Mucosa of rectum (tissue), 2 donors: Measurements from ENCODE around the gene VPS16.
"Not testable (repeated sequence)": the region's sequence is repeated elsewhere in the genome, so short reads cannot be mapped to it uniquely, and the experiment has no call there.

ENCODE experiments used
- H3K27ac ChIP-seq, 2 donors: one replicate each; pipeline ENCODE4 v1.7.0; 2013; ENCODE audit warnings: inconsistent platforms in 2 of 2, low read depth in 2 of 2, low read length in 2 of 2
- H3K27me3 ChIP-seq, 2 donors: one replicate each; pipeline ENCODE4 v1.7.0; 2013; ENCODE audit warnings: low read length in 2 of 2; ENCODE audit not compliant: control insufficient read depth in 2 of 2, insufficient read depth in 2 of 2
- H3K36me3 ChIP-seq, 2 donors: one replicate each; pipeline ENCODE4 v1.7.0; 2013; ENCODE audit warnings: low read length in 2 of 2; ENCODE audit not compliant: control insufficient read depth in 2 of 2, insufficient read depth in 2 of 2
- H3K4me1 ChIP-seq, 2 donors: one replicate each; pipeline ENCODE4 v1.7.0; 2013; ENCODE audit warnings: low read length in 2 of 2, mild to moderate bottlenecking in 1 of 2; ENCODE audit not compliant: control insufficient read depth in 2 of 2, insufficient read depth in 2 of 2
- H3K4me3 ChIP-seq, 2 donors: one replicate each; pipeline ENCODE4 v1.7.0; 2013; ENCODE audit warnings: low read length in 2 of 2
- H3K9ac ChIP-seq, 2 donors: one replicate each; pipeline ENCODE4 v1.7.0; 2013; ENCODE audit warnings: low read length in 2 of 2, low read depth in 1 of 2, mild to moderate bottlenecking in 1 of 2
- H3K9me3 ChIP-seq, 2 donors: one replicate each; pipeline ENCODE4 v1.7.0; 2013; ENCODE audit warnings: low read length in 2 of 2; ENCODE audit not compliant: control insufficient read depth in 2 of 2
- donor health status: healthy.
- donor health status: Normal muscosa, but diverticular disease.

The VPS16 gene

DNA sequence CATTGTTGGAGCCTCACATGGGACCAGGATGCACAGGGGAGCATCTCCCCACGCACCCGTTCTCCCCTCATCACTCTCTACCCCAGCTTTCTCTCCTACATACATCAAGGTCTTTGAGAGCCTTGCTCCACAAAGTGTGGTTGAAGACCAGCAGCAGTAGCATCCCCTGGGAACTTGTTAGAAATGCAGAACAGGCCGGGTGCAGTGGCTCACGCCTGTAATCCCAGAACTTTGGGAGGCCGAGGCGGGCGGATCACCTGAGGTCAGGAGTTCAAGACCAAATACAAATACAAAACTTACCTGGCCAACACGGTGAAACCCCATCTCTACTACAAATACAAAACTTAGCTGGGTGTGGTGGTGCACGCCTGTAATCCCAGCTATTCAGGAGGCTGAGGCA is 32.6 kb upstream of the VPS16 start:
- H3K4me3 ChIP-seq, H3K27ac ChIP-seq, H3K4me1 ChIP-seq, H3K9ac ChIP-seq, H3K36me3 ChIP-seq, H3K9me3 ChIP-seq: not testable (repeated sequence)
- H3K27me3 ChIP-seq = peaks cover 7 to 12% of the 10 kb centered on the region in 2 donors

- H3K4me3 ChIP-seq = no peak overlapping the region
- H3K27me3 ChIP-seq = peaks cover 7 to 12% of the 10 kb centered on the region in 2 donors
- peak overlapping the region in 1 of 2 donors; percentile 9 for H3K27ac ChIP-seq
- no peak overlapping the region for H3K9ac ChIP-seq
- peaks cover 0 to 4% of the 10 kb centered on the region in 2 donors for H3K9me3 ChIP-seq
- peaks cover 0 to 3% of the 10 kb centered on the region in 2 donors for H3K4me1 ChIP-seq
- no peaks in the 10 kb centered on the region for H3K36me3 ChIP-seq
Observed at GRCh38 chr20:2809690-2810089, 30.9 kb upstream of the VPS16 start.

- peaks cover 1 to 4% of the 10 kb centered on the region in 2 donors for H3K27me3 ChIP-seq
Observed at GRCh38 chr20:2812189-2812588, 28.4 kb upstream of the VPS16 start.

DNA sequence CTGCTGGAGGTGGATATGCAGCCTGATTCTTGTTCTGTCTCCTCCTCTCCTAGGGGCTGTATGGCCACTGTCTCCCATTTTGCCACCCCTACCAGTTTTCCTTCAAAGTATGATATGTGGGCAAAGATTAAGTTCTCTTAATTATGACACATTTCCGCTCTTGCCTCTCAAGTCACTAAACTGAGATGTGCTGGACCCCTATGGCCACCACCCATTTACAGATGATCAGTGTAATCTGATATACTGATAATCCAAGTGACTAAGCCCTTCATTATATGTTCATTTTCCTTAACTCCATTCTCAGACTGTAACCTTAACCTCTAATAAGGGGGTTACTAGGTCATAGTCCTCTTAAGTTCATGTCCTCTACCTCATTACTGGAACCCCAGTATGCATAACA is 26.5 kb upstream of the VPS16 start:
- peaks cover 3% of the 10 kb centered on the region in 2 donors for H3K27me3 ChIP-seq
- peaks cover 0 to 4% of the 10 kb centered on the region in 2 donors for H3K9me3 ChIP-seq
- H3K36me3 ChIP-seq = no peaks in the 10 kb centered on the region
- H3K27ac ChIP-seq = no peak overlapping the region
- no peak overlapping the region for H3K4me3 ChIP-seq
- H3K9ac ChIP-seq = no peak overlapping the region
- H3K4me1 ChIP-seq = no peaks in the 10 kb centered on the region

More at GRCh38 chr20:2812189-2812588, 28.4 kb upstream of the VPS16 start:
- Histone ChIP-seq H3K4me1 (no peaks in the 10 kb centered on the region), H3K36me3 (no peaks in the 10 kb centered on the region), H3K4me3 (no peak overlapping the region), H3K9ac (no peak overlapping the region), H3K27ac (no peak overlapping the region), H3K9me3 (peaks cover 0 to 4% of the 10 kb centered on the region in 2 donors)

DNA sequence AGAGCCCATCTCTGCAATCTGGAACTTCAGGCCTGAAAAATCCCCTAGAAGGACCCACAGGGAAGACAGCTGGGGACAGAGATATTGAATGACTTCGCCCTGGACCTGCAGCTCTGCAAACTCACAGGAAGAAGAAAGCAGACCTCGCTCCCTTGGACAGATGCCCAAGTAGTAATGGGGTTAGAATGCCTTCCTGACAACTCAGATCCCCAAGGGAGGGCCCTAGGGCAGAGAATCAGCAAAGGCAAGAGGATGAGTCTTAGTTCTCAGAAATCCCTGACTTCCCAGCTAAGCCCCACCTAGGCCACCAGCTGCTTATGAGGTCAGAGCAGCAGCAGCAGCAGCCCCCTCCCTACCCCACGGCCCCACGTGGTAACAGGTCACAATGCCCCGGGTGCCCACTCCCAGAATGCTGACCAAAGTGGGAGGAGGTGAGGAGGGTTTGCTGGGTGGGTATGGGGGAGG is 25.9 kb upstream of the VPS16 start, which contains the start of gene C20orf141:
TSS of gene C20orf141 (plus strand) at position 401 of the 465 bp plus-strand sequence. CDS start 198 bp downstream, outside the sequence.
- Histone ChIP-seq H3K4me3 (no peak within 1 kb of the TSS), H3K27ac (no peak within 1 kb of the TSS), H3K9ac (no peak within 1 kb of the TSS), H3K27me3 (peaks cover 3 to 4% of the 10 kb centered on the region in 2 donors), H3K9me3 (peaks cover 0 to 4% of the 10 kb centered on the region in 2 donors), H3K4me1 (no peaks in the 10 kb centered on the region), H3K36me3 (no peaks in the 10 kb centered on the region)

- Histone ChIP-seq H3K36me3 (no peaks in the 10 kb centered on the region), H3K4me1 (no peaks in the 10 kb centered on the region), H3K4me3 (no peak overlapping the region), H3K27me3 (peaks cover 8 to 12% of the 10 kb centered on the region in 2 donors), H3K9me3 (peaks cover 0 to 4% of the 10 kb centered on the region in 2 donors), H3K27ac (no peak overlapping the region), H3K9ac (no peak overlapping the region)
Observed at GRCh38 chr20:2815242-2815900, 25.2 kb upstream of the VPS16 start.

DNA sequence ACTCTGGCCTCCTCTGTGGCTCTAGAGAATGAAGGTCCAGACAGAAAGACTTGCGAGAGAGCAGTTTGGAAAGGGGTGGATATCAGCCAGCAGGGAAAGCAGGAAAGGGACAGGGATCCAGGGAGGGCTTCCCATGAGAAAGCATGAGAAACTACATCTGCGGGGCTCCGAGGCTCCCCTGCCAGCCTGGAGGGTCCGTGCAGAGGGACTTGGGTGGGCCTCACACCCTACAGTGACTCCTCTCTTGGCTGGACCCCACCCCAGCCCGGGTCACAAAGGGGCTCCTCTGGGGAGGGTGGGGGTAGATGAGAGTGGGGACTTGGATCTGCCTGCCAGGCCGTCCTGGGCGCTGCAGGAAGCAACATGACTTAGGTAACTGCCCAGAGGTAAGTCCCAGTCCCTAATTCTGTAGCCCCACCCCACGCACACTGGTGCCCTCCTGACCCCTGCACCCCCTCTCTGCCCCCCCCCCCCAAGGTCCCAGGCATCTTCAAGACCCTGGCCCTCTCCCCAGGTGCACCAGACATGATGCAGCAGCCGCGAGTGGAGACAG is 24.4 kb upstream of the VPS16 start, which contains the start of gene TMEM239:
TSS of gene TMEM239 (plus strand) at position 335 of the 553 bp plus-strand sequence. CDS start at position 526, 191 bp downstream.
- Histone ChIP-seq H3K27ac (no peak within 1 kb of the TSS), H3K27me3 (peaks cover 14 to 18% of the 10 kb centered on the region in 2 donors), H3K9me3 (peaks cover 0 to 4% of the 10 kb centered on the region in 2 donors), H3K9ac (no peak within 1 kb of the TSS), H3K4me1 (no peaks in the 10 kb centered on the region), H3K36me3 (no peaks in the 10 kb centered on the region), H3K4me3 (no peak within 1 kb of the TSS)

DNA sequence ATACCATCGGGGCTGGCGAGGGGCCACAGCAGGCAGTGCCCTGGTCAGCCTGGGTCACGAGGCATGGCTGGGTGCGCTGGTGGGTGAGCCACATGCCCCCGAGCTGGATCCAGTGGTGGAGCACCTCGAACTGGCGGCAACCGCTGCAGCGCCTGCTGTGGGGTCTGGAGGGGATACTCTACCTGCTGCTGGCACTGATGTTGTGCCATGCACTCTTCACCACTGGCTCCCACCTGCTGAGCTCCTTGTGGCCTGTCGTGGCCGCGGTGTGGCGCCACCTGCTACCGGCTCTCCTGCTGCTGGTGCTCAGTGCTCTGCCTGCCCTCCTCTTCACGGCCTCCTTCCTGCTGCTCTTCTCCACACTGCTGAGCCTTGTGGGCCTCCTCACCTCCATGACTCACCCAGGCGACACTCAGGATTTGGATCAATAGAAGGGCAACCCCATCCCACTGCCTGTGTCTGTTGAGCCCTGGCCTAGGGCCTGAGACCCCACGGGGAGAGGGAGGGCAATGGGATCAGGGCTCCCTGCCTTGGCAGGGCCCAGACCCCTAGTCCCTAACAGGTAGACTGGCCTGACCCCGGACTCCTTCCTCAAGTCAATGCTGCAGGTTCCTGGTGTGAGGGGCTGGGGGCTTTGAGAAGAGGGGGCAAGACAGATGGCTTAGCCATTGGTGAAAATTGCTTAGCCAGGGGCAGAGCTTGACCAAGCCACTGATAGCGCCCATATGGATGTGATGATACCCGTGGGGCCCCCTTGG is 23.8 kb upstream of the VPS16 start:
- Histone ChIP-seq H3K9me3 (peaks cover 0 to 4% of the 10 kb centered on the region in 2 donors), H3K27me3 (peaks cover 18% of the 10 kb centered on the region in 2 donors), H3K4me1 (no peaks in the 10 kb centered on the region), H3K9ac (no peak overlapping the region), H3K36me3 (no peaks in the 10 kb centered on the region), H3K4me3 (no peak overlapping the region), H3K27ac (no peak overlapping the region)

- no peaks in the 10 kb centered on the region for H3K36me3 ChIP-seq
- H3K9me3 ChIP-seq = peaks cover 0 to 2% of the 10 kb centered on the region in 2 donors
- no peaks in the 10 kb centered on the region for H3K4me1 ChIP-seq
- no peak overlapping the region for H3K27ac ChIP-seq
- peaks cover 18 to 21% of the 10 kb centered on the region in 2 donors for H3K27me3 ChIP-seq
- no peak overlapping the region for H3K9ac ChIP-seq
- H3K4me3 ChIP-seq = no peak overlapping the region
Observed at GRCh38 chr20:2817341-2817726, 23.2 kb upstream of the VPS16 start.
